OCI-LY3 (cell line): ENCODE data around the gene MYO15B.

Experiments
- CTCF ChIP-seq: fragments of 200-600, 300-600 bp; sonication (generic); IDR thresholded peaks from 2 replicates; pipeline ENCODE4 v1.5.1; 2014; ENCODE audit warnings: antibody characterized with exemption, low read length, low read depth
- EZH2phosphoT487 ChIP-seq: fragments of 200-600 bp; shearing (Covaris generic); IDR thresholded peaks from 2 replicates; pipeline ENCODE4 v1.6.1; 2018; ENCODE audit warnings: antibody characterized with exemption, mixed run types, low read depth

DNA sequence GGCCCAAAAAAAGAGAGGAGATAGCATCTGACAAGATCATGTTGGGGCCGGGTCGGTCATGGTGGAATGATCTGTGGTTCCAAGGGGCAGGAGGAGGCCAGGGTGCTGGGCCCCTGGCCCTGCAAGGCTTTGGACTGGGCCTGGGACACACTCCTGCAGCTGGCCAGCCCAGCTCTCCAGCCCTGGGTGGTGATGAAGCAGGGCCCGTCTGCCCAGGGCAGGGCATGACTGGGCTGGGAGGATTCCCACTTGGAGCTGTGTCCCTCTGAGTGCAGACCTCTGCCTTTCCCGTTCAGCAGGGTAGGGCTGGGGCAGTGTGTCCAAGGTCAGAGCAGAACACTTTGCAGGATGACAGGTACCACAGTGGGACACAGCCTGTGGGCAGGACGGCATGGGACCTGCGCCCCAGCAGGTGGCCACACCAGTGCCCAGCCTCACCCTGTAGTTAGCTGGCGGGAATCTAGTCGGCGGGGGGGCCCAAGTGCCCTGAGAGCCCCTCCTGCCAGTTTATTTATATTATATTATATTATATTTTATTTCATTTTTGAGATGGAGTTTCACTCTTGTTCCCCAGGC, 27.6 kb upstream of the MYO15B start:
- no peak for TF ChIP-seq CTCF
- no peak for TF ChIP-seq EZH2phosphoT487
